HG02981 (cell line): ENCODE measurements around the gene SMAD6.

Experiments used
- ATAC-seq: cut with Tn5 transposase; IDR thresholded peaks from one replicate; pipeline ENCODE4 v1.9.1; 2021; ENCODE audit warnings: mild to moderate bottlenecking, moderate library complexity; ENCODE audit not compliant: unreplicated experiment

The SMAD6 gene

GRCh38 chr15:66702787-66703539 is 927 bp downstream of the SMAD6 start:
- no peak for ATAC-seq

GRCh38 chr15:66703540-66703941 is 1.5 kb downstream of the SMAD6 start:
- ATAC-seq = no peak

- no peak for ATAC-seq
Observed at GRCh38 chr15:66704019-66704802, 2.2 kb downstream of the SMAD6 start.

GRCh38 chr15:66704803-66705153 is 2.7 kb downstream of the SMAD6 start:
- ATAC-seq = no peak

GRCh38 chr15:66705277-66706146 is 3.5 kb downstream of the SMAD6 start:
- no peak for ATAC-seq

- ATAC-seq = no peak
Observed at GRCh38 chr15:66706225-66706732, 4.2 kb downstream of the SMAD6 start.

- no peak for ATAC-seq
Observed at GRCh38 chr15:66706840-66707239, 4.8 kb downstream of the SMAD6 start.

GRCh38 chr15:66707310-66708082 is 5.5 kb downstream of the SMAD6 start:
- ATAC-seq = no peak

- ATAC-seq = no peak
Observed at GRCh38 chr15:66708389-66708788, 6.4 kb downstream of the SMAD6 start.

- ATAC-seq = no peak
Observed at GRCh38 chr15:66709884-66710283, 7.8 kb downstream of the SMAD6 start.

GRCh38 chr15:66711260-66711659 is 9.2 kb downstream of the SMAD6 start:
- no peak for ATAC-seq

- no peak for ATAC-seq
Observed at GRCh38 chr15:66711862-66712261, 9.8 kb downstream of the SMAD6 start.

- ATAC-seq = no peak
Observed at GRCh38 chr15:66713843-66714508, 11.9 kb downstream of the SMAD6 start.

- ATAC-seq = no peak
Observed at GRCh38 chr15:66714543-66714981, 12.5 kb downstream of the SMAD6 start.

GRCh38 chr15:66715181-66715624 is 13.2 kb downstream of the SMAD6 start:
- ATAC-seq = no peak

- no peak for ATAC-seq
Observed at GRCh38 chr15:66715720-66716655, 14.0 kb downstream of the SMAD6 start.

GRCh38 chr15:66716656-66717020 is 14.6 kb downstream of the SMAD6 start:
- ATAC-seq = no peak

- no peak for ATAC-seq
Observed at GRCh38 chr15:66718220-66718988, 16.4 kb downstream of the SMAD6 start.
